OCI-LY1 (cell line): ENCODE measurements around the gene ARMH1.

Source experiments
- H2AFZ ChIP-seq: fragments of 200-600 bp; sonication (generic), shearing (Covaris generic); 2 replicates; pipeline ENCODE4 v1.6.0; 2014; ENCODE audit warnings: antibody characterized with exemption, mild to moderate bottlenecking, low read length
- H3F3A ChIP-seq: fragments of 200-600 bp; sonication (generic), shearing (Covaris generic); 2 replicates; pipeline ENCODE4 v1.6.0; 2014; ENCODE audit warnings: mild to moderate bottlenecking, antibody characterized with exemption, low read length, moderate library complexity; ENCODE audit not compliant: insufficient read depth
- H3K27ac ChIP-seq: fragments of 200-600 bp; sonication (generic); 2 replicates; pipeline ENCODE4 v1.5.1; 2014; ENCODE audit warnings: low read length, mixed run types, mild to moderate bottlenecking, low read depth; ENCODE audit not compliant: poor library complexity, severe bottlenecking
- H3K27me3 ChIP-seq: fragments of 200-600 bp; sonication (generic); 2 replicates; pipeline ENCODE4 v1.6.0; 2014; ENCODE audit warnings: antibody characterized with exemption, mild to moderate bottlenecking, low read length, moderate library complexity; ENCODE audit not compliant: insufficient read depth
- H3K36me3 ChIP-seq: fragments of 200-600 bp; sonication (generic); 2 replicates; pipeline ENCODE4 v1.6.1; 2014; ENCODE audit warnings: mild to moderate bottlenecking, antibody characterized with exemption, low read length, moderate library complexity, mixed read lengths; ENCODE audit not compliant: insufficient read depth
- H3K4me1 ChIP-seq: fragments of 200-600 bp; sonication (generic); 2 replicates; pipeline ENCODE4 v1.5.1; 2014; ENCODE audit warnings: mild to moderate bottlenecking, low read length, moderate library complexity; ENCODE audit not compliant: insufficient read depth, severe bottlenecking
- H3K4me2 ChIP-seq: fragments of 200-600 bp; sonication (generic), shearing (Covaris generic); 2 replicates; pipeline ENCODE4 v1.6.1; 2014; ENCODE audit warnings: low read length
- H3K4me3 ChIP-seq: fragments of 200-600 bp; sonication (generic); 2 replicates; pipeline ENCODE4 v1.5.1; 2014; ENCODE audit warnings: low read length, low read depth, mild to moderate bottlenecking, mixed read lengths; ENCODE audit not compliant: poor library complexity, severe bottlenecking
- H3K79me2 ChIP-seq: fragments of 200-600 bp; shearing (Covaris generic); 2 replicates; pipeline ENCODE4 v1.6.1; 2016; ENCODE audit warnings: mixed run types, low read length, mixed read lengths; ENCODE audit not compliant: insufficient read depth
- H3K9ac ChIP-seq: fragments of 200-600 bp; sonication (generic), shearing (Covaris generic); 2 replicates; pipeline ENCODE4 v1.6.1; 2014; ENCODE audit warnings: mild to moderate bottlenecking, low read length, mixed read lengths
- H3K9me2 ChIP-seq: fragments of 200-600 bp; sonication (generic), shearing (Covaris generic); 2 replicates; pipeline ENCODE4 v1.6.1; 2014; ENCODE audit warnings: low read depth, mild to moderate bottlenecking, low read length, mixed read lengths
- H3K9me3 ChIP-seq: fragments of 200-600 bp; shearing (Covaris generic); 2 replicates; pipeline ENCODE4 v1.6.1; 2014; ENCODE audit warnings: low read length, mixed read lengths
- H4K20me1 ChIP-seq: fragments of 200-600 bp; sonication (generic), shearing (Covaris generic); 2 replicates; pipeline ENCODE4 v1.6.0; 2016; ENCODE audit warnings: mild to moderate bottlenecking, low read length; ENCODE audit not compliant: insufficient read depth
- CTCF ChIP-seq: fragments of 200-600 bp; sonication (generic), shearing (Covaris generic); IDR thresholded peaks from 2 replicates; pipeline ENCODE4 v1.5.1; 2017; ENCODE audit warnings: mild to moderate bottlenecking, antibody characterized with exemption, low read length, moderate library complexity, mixed read lengths
- EZH2 ChIP-seq: fragments of 200-600 bp; sonication (generic), shearing (Covaris generic); IDR thresholded peaks from 2 replicates; pipeline ENCODE4 v1.8.0; 2017; ENCODE audit warnings: borderline replicate concordance, mixed run types, mild to moderate bottlenecking, antibody characterized with exemption, low read length, moderate library complexity, mixed read lengths

ARMH1 gene

GRCh38 chr1:44636083-44636687 is 38.3 kb upstream of the ARMH1 start:
- peaks cover 3% of the 10 kb centered on the region for H3K79me2 ChIP-seq
- H3K4me3 ChIP-seq: no peak overlapping the region
- H3K4me2 ChIP-seq: no peak overlapping the region
- no peaks in the 10 kb centered on the region for H4K20me1 ChIP-seq
- H3K27ac ChIP-seq: no peak overlapping the region
- H3K9ac ChIP-seq: no peak overlapping the region
- no peaks in the 10 kb centered on the region for H3F3A ChIP-seq
- no peak overlapping the region for H2AFZ ChIP-seq
- TF ChIP-seq EZH2 (no peak), CTCF (no peak)
- no peaks in the 10 kb centered on the region for H3K27me3 ChIP-seq
- H3K36me3 ChIP-seq: peaks cover 81% of the 10 kb centered on the region
- H3K9me2 ChIP-seq: no peaks in the 10 kb centered on the region
- H3K9me3 ChIP-seq: no peaks in the 10 kb centered on the region
- H3K4me1 ChIP-seq: peaks cover 24% of the 10 kb centered on the region

GRCh38 chr1:44636688-44637598 is 37.6 kb upstream of the ARMH1 start:
- TF ChIP-seq CTCF (no peak), EZH2 (no peak)
- H3K27me3 ChIP-seq: no peaks in the 10 kb centered on the region
- no peaks in the 10 kb centered on the region for H3K9me2 ChIP-seq
- H3K79me2 ChIP-seq: peaks cover 3% of the 10 kb centered on the region
- no peak overlapping the region for H3K4me3 ChIP-seq
- H2AFZ ChIP-seq: no peak overlapping the region
- no peak overlapping the region for H3K4me2 ChIP-seq
- no peaks in the 10 kb centered on the region for H3F3A ChIP-seq
- peaks cover 21% of the 10 kb centered on the region for H3K4me1 ChIP-seq
- peaks cover 89% of the 10 kb centered on the region for H3K36me3 ChIP-seq
- H3K9ac ChIP-seq: no peak overlapping the region
- no peak overlapping the region for H3K27ac ChIP-seq
- no peaks in the 10 kb centered on the region for H4K20me1 ChIP-seq
- no peaks in the 10 kb centered on the region for H3K9me3 ChIP-seq

- H3K36me3 ChIP-seq: peaks cover 95% of the 10 kb centered on the region
- H3K79me2 ChIP-seq: peaks cover 2% of the 10 kb centered on the region; the same call in 1 of the 2 replicates
- no peak overlapping the region for H3K9ac ChIP-seq
Measured at GRCh38 chr1:44637702-44638411, 36.7 kb upstream of the ARMH1 start.

More at GRCh38 chr1:44637702-44638411, 36.7 kb upstream of the ARMH1 start:
- Histone ChIP-seq H3K9me3 (no peaks in the 10 kb centered on the region), H3K27ac (no peak overlapping the region), H2AFZ (no peak overlapping the region), H3K4me3 (no peak overlapping the region), H3K4me2 (no peak overlapping the region), H3K27me3 (no peaks in the 10 kb centered on the region), H3K9me2 (no peaks in the 10 kb centered on the region), H4K20me1 (no peaks in the 10 kb centered on the region), H3K4me1 (peaks cover 16% of the 10 kb centered on the region), H3F3A (no peaks in the 10 kb centered on the region)
- TF ChIP-seq CTCF: no peak
- TF ChIP-seq EZH2: no peak
